Eye (tissue), 1 donor: ENCODE data around the gene ZNRF1.
"Not testable (repeated sequence)": the region's sequence is repeated elsewhere in the genome, so short reads cannot be mapped to it uniquely, and the experiment has no call there.

Source experiments
- DNase-seq: peaks from one replicate; pipeline ENCODE4 v3.0.0-alpha.2; 2015

Gene ZNRF1

GRCh38 chr16:75003931-75004330 lies 5.1 kb downstream of the ZNRF1 start:
- no peak for DNase-seq

DNA sequence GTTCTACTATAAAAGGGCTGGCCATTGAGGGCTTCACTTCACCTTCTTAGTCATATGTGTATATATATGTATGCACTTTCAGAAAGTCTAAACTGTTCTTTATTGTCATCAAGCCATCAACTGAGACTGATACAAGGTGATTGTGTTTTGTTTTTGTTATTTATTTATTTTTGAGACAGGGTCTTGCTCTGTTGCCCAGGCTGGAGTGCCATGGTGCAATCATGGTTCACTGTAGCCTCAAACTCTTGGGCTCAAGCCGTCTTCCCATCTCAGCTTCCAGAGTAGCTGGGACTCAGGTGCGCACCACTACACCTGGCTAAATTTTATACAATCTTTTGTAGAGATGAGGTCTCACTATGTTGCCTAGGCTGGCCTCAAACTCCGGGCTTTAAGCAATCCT lies 5.6 kb downstream of the ZNRF1 start:
- no peak for DNase-seq

- DNase-seq: no peak
Observed at GRCh38 chr16:75005697-75006096, 6.9 kb downstream of the ZNRF1 start.

DNA sequence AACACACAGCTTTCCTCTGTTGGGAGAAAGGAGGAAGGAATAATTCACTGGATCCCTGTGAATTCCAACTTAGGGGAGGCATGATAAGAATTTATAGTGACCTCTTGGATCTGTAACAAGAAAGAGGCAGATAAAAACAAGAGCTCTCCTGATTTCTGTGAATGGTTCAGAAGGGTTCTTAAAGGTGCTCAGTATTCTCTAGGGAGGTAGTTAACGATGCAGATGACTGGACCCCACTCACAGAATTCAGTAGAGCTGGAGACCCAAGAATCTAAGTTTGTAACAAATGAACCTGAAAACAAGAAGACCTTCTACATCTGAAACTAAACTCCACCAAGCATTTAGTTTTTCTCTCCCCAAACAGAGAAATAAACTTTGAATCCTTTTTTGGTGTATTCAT lies 8.6 kb downstream of the ZNRF1 start:
- DNase-seq: no peak

DNA sequence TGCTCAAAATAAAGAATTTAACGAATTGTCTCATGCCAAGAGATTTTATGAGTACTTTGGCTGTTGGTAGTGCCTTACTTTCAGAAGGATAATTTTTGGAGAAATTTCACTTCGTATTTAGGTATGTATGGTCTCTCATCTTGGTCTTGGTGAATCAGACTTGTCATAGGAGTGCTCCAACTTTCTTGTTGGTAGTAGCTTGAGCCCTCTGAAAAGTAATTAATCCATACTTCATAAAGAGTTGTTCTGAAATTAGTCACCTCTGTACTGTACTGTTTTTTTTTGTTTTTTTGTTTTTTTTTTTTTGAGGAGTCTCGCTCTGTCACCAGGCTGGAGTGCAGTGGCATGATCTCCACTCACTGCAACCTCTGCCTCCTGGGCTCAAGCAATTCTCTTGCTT lies 11.6 kb downstream of the ZNRF1 start:
- DNase-seq: no peak

DNA sequence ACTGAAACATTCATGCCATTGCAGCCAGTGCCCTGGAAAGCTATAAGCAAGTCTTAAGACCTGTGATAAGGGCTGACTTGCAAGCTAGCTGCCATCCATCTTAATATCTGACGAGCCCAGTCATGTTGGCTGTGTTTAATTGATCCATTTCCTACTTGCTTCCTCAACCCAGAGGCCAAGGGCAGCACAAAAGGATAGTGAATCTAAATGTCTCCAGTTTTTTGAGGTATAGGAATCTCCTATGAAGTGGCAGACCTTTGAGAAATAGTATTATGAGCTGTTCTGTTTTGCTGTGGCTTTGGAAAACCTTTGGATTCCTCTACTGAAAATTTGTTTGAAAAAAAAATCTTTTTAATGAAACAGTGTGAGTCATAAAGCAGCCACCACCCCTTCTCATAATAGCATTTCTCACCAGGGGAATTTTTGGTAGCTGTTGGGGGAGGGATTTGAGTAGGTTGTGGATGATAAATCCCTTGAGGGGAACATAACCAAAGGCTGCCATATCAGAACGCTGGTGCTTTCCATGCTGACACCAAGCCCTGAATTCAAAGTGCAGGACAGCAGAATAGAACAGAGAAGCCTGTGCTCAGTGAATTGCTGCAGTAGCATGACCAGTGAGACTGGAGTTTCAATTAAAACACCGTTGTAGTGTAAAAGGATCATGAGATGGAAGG lies 12.9 kb downstream of the ZNRF1 start:
- DNase-seq: no peak

GRCh38 chr16:75012380-75013081 lies 13.7 kb downstream of the ZNRF1 start:
- no peak for DNase-seq

DNA sequence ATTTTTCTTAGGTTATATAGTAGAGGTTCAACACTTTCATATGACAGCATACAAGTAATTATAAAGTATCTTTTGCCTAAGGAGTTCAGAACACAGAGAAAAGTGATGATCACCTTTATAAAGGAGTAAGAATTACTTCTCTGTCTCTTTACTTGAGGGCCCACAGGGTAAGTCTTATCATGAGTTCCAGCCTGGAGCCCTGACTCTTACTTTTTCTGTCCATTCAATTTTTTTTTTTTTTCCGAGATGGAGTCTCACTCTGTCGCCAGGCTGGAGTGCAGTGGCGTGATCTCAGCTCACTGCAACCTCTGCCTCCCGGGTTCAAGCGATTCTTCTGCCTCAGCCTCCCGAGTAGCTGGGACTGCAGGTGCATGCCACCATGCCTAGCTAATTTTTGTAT lies 14.3 kb downstream of the ZNRF1 start:
- not testable (repeated sequence) for DNase-seq

- DNase-seq: no peak
Observed at GRCh38 chr16:75014318-75014717, 15.5 kb downstream of the ZNRF1 start.

- DNase-seq: not testable (repeated sequence)
Observed at GRCh38 chr16:75016451-75017081, 17.7 kb downstream of the ZNRF1 start.

- no peak for DNase-seq
Observed at GRCh38 chr16:75017670-75018525, 19.1 kb downstream of the ZNRF1 start.

DNA sequence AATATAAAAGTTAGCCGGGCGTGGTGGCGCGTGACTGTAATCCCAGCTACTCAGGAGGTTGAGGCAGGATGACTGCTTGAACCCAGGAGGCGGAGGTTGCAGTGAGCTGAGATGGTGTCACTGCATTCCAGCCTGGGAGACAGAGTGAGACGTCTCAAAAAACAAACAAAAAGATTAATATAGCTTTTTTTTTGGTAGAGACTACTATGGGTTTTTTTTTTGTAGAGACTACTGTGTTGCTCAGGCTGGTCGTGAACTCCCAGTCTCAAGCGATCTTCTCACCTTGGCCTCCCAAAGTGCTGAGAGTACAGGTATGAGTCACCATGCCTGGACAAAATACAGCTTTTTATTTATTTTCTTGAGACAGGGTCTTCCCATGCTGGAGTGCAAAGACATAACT lies 20.2 kb downstream of the ZNRF1 start:
- no peak for DNase-seq

DNA sequence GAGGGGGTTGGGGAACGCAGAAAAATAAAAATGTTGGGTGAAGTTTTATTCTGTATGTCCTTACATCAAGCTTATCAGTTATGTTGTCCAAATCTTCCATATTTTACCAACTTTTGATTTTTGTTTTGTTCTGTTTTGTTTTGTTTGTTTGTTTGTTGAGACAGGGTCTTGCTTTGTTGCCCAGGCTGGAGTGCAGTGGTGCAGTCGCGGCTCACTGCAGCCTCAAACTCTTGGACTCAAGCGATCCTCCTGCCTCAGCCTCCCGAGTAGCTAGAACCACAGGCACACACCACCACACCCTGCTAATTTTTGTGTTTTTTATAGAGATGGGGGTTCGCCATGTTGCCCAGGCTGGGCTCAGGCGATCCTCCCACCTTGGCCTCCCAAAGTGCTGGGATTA lies 20.8 kb downstream of the ZNRF1 start:
- DNase-seq: no peak

- DNase-seq: no peak
Observed at GRCh38 chr16:75021410-75021809, 22.6 kb downstream of the ZNRF1 start.

GRCh38 chr16:75022567-75022966 lies 23.7 kb downstream of the ZNRF1 start:
- DNase-seq: no peak

DNA sequence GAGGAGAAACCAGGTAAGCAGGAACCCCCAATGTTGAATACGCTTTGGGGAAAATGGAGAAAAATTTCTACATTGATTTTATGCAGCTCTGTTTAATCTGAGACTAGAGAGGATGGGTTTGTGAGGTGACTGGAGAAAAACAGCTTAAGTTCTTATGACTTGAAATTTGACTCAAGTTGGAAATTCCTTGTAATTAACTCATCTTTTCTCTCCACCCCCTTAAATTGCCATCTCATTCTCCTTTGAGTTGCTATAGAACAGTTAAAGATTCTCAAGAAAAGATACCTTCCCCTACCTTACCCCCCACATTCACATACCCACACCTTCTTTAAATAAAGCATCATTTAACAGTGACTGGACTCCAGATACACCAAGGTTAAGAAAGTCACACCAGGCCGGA lies 24.2 kb downstream of the ZNRF1 start:
- DNase-seq: no peak

DNA sequence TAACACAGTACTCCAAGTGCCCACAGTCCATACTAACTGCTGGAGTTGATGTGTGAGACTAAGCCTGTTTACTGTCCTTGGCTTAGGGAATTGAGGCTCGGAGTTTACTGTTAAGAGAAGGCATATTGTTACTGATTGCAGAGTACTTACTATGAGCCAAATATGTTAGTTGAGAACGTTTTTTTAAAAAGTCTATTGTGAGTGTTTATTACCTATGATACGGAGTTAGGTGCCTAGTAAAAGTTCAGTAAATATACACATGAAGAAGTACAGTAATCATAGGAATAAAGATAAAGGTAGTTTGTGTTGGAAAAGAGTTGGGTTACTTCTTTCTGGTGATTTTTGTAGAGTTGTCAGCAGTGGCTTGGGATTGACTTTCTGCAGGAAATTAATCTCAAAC lies 25.4 kb downstream of the ZNRF1 start:
- no peak for DNase-seq

GRCh38 chr16:75024594-75024993 lies 25.8 kb downstream of the ZNRF1 start:
- no peak for DNase-seq

- DNase-seq: no peak
Observed at GRCh38 chr16:75025761-75026160, 26.9 kb downstream of the ZNRF1 start.

DNA sequence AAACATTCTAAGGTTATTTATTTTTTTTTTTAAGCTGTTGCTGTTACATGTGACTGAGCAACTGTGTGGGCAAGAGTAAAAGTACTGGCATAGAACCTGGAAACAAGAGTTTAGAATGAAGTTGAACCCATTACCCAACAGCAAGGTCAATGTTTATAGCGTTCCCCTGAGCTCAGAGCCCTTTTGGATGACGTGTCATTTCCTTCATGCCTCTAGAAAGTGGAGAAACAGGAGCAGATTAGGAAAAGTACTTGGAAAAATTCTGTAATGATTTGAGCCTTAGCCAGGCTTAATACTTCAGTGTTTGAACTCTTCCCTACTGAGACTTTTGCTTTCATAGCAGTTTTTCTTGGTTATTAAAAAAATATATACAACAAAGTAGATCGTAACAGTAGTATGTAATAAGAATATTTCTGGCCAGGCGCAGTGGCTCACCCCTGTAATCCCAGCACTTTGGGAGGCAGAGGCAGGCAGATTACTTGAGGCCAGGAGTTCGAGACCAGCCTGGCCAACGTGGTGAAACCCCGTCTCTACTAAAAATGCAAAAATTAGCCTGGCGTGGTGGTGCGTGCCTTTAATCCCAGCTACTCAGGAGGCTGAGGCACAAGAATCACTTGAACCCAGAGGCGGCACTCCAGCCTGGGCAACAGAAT lies 27.5 kb downstream of the ZNRF1 start:
- DNase-seq: peak; percentile 63

DNA sequence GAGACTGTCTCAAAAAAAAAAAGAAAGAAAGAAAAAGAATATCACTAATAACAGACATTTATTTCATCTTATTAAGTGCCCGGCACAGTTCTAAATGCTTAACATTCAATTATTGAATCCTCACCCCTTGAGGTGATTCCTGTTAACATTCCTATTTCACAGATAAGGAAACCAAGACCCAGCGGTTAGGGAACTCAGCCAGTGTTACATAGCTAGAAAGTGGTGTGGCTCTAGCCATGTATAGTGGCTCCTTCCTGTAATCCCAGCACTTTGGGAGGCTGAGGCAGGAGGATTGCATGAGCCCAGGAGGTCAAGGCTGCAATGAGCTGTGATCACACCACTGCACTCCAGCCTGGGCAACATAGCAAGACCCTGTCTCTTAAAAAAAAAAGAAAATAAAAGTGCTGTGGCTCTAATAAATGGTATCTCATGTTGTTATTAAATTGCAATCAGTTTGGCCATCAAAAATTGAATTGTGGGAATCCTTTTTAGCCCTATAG lies 28.1 kb downstream of the ZNRF1 start:
- no peak for DNase-seq

DNA sequence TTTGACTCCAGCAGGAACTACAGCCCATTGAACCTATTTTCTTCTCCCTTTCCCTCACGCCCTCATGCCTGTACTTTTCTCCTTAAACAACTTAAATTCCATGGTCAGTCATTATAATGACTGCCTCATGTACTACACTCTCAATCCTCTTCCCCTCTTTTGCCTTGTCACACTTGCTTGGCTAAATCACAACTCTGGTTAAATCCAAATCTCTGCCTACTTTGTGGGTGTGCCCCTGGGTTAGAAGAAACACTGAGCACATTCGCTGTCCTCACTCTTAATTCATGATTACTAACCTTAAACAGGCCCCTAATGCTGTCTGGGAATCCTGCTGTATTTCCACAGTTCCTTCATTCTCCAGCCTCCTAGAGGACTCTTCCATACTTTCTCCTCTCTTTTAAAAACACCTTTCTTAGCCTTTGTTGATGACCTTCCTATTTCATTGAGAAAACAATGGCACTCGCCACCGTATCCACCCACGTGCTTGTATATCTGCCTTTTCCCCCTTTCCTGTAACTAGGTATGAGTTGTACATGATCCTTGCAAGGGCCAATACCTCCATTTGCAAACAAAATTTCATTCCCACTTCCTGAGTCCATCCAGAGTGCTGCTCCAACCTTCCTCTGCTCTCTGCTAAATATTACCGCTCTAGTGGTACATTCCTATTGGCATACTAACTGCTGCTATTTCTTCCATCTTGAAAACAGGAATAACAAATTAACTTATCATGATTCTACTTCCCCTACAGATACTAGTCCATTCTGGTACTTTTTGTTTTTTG lies 28.9 kb downstream of the ZNRF1 start:
- DNase-seq: no peak
